ENCODE results near the gene ZNF69.
A peak's percentile ranks its signal among the peaks of the same experiment; 100 is the strongest.
"Not testable (repeated sequence)": the region's sequence is repeated elsewhere in the genome, so short reads cannot be mapped to it uniquely, and the experiment has no call there.

ZNF69 gene

GRCh38 chr19:11948646-11949045 is 61.1 kb downstream of the ZNF69 start:
- DNase-seq (ENCODE audit: low read depth, low spot score), result peak; percentile 14
- no peak overlapping the region for H3K4me3 ChIP-seq (ENCODE audit: low read depth, low read length)
- in situ Hi-C loops (cut with HindIII; ENCODE audit: low sequenced_read_pairs), result no loop called here
- no peak for TF ChIP-seq CTCF (IDR thresholded peaks at IDR 0.05; ENCODE audit: low read depth, low read length)

GRCh38 chr19:11949201-11949600 is 61.6 kb downstream of the ZNF69 start:
- DNase-seq (ENCODE audit: low read depth, low spot score), result no peak
- TF ChIP-seq CTCF (IDR thresholded peaks at IDR 0.05; ENCODE audit: low read depth, low read length), result no peak
- in situ Hi-C loops (cut with HindIII; ENCODE audit: low sequenced_read_pairs), result no loop called here
- no peak overlapping the region for H3K4me3 ChIP-seq (ENCODE audit: low read depth, low read length)

- in situ Hi-C loops (cut with HindIII; ENCODE audit: low sequenced_read_pairs); DNase-seq (ENCODE audit: low read depth, low spot score); H3K4me3 ChIP-seq (ENCODE audit: low read depth, low read length): not testable (repeated sequence)
These were observed 62.1 kb downstream of the ZNF69 start for GRCh38 chr19:11949614-11950080.

- H3K4me3 ChIP-seq (ENCODE audit: low read depth, low read length), result no peak overlapping the region
- DNase-seq (ENCODE audit: low read depth, low spot score), result no peak
- no peak for TF ChIP-seq CTCF (IDR thresholded peaks at IDR 0.05; ENCODE audit: low read depth, low read length)
- in situ Hi-C loops (cut with HindIII; ENCODE audit: low sequenced_read_pairs), result no loop called here
These were observed 62.7 kb downstream of the ZNF69 start for GRCh38 chr19:11950312-11950711.

Measured in astrocyte of the spinal cord (primary cell).